HG03060 (cell line): ENCODE measurements around the gene BRINP1.

Experiments used
- ATAC-seq: cut with Tn5 transposase; IDR thresholded peaks from one replicate; pipeline ENCODE4 v1.9.1; 2021; ENCODE audit warnings: low read depth, moderate number of reproducible peaks; ENCODE audit not compliant: unreplicated experiment

Gene BRINP1

DNA sequence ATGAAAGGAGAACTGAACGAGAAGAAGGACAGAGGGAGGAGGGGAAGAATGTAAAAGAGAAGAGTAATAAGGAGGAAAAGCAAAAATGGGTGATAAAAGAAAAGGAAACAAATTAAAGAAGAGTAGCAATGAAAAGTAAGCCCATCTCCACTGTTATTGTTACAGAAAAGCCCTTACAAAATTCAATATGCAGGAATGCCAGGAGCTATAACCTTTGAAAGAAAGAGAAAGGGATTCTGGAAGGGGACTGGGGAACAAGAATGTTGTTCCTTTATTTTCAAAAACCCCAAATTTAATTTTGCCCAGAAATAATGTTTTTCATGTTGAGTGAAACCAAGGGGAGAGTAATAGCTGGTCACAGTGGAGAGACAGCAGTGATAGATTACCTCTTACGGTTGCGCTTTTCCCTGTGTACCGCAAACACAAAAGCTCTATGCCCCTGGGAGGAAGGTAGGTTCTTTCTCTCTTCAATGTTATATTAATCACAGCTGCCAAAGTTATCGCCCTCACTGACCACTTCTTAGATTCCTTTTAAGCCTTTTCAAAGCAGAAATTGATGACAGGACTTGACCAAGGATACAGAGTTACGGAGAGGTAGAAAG lies 86.7 kb downstream of the BRINP1 start:
- no peak for ATAC-seq

DNA sequence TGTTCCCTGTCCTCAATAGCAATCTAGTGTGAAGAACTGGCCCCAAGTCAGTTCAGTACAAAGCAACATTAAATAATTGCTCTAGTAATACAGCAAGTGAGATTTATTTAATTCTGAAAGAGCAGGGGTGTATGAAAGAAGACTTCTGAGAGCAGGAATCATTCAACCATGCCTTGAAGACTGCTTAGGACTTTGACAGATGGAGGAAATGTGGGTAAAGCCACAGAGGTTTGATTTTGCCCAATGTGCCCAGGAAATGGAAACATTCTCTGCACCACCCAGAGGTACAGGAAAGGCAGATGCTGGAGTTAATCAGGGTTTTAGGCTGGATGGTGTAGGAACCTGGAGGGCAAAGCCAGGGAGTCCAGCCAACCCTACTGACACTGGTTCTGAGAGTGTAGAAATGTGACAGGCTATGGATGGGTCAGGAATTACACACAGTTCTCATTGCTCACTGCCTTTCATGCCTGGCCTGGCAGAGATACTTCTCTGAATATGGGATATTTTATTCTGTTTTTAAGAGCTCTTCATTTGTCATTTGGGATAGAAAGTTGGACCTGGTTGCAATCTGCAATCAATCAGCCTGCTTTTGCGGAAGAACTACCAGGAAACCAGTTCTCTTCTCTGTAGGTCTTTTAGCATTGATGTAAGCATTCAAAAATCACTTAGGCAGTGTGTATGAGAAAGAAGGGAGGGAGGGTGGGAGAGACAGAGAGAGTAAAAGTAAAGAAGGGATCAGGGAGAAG lies 88.3 kb downstream of the BRINP1 start:
- no peak for ATAC-seq

- no peak for ATAC-seq
Observed at GRCh38 chr9:119278171-119278570, 91.1 kb downstream of the BRINP1 start.

DNA sequence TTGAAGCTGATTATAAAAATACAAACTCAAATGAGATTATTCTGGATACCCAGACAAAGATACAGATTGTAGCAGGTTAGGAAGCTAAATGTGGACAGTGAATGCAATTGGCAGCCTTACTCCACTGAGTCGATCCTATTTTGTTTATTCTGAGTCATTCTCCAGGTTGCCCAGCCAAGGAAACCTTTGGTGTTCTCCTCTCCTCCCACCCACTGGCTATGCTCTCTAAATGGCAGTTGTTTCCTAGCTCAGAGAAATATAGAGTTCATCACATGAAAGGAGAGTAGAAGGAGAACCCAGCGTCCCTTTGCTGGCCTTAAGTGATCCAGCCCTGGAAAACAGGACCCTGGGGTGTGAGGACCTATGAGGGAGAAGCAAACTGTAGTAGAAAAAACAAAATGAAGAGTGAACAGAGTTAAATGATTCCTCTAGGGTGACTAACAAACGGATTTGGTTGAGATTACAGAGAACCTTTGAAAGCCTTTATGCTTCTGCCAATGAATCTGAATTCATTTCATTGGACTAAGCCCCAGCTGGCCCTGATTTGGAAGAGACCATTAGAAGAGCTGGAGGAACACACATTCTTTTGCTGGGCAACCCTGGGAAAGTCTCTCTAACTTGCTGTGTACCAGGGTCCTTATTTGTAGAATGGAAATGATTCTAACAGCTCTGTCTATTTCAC lies 95.1 kb downstream of the BRINP1 start:
- no peak for ATAC-seq

DNA sequence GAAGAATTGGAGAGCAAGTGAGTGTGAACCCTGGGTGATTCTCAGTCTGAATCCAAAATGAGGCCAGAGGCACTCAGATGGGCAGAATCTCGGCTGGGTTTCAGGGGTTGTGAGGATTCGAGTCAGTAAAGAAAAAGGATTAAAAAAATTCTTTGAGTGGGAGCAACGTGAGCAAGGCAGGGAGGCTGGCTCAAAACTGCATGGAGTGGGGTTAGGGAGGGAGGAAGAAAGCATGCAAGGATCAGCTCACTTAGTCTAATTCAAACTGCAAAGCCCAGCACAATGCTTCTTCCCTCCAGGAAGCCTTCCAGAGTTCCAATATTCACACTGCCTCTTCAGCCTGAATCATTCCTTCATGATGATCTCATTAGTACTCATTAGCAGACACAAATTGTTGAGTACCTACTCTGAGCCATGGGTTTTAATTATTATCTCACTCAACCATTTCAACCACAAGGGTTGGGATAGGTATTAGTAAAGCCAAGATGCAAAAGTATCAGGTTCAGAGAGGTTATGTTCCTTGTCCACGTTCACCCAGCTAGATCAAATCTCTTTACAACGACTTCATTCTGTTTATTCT lies 95.8 kb downstream of the BRINP1 start:
- ATAC-seq, result no peak

DNA sequence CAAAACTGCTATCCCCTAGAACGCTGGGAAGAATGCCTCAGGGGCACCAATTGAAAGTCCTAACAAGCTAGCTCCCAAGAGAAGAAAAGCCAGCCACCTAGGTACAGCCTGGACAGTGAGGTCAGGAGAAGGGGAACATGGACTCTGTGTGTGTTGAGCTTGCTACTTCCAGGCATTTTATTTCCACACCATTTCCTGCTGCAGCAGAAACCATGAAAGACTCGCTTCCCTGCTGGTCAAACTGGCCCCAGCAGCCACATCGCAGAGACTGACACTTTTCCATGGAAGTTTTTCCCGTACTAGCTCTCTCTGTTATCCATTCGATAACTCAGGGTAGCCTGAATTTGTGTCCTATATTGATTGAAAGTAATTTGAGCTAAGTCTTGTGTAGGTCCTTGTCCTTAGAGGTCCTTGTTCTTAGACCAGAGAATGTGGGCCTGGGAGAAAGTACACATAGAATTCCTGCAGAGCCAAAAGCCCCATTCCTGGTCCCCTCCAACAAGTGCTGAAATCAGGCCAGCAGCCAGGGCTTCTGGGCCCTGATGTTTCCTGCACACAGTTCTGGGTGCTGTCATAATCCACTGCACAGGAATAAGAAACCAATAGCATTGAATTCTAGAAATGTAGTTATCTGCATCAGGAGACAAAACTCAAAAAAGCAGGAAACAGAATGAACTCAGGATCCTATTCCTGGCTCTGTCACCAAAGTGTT lies 96.6 kb downstream of the BRINP1 start:
- no peak for ATAC-seq

GRCh38 chr9:119268985-119269384 lies 100.2 kb downstream of the BRINP1 start:
- no peak for ATAC-seq

DNA sequence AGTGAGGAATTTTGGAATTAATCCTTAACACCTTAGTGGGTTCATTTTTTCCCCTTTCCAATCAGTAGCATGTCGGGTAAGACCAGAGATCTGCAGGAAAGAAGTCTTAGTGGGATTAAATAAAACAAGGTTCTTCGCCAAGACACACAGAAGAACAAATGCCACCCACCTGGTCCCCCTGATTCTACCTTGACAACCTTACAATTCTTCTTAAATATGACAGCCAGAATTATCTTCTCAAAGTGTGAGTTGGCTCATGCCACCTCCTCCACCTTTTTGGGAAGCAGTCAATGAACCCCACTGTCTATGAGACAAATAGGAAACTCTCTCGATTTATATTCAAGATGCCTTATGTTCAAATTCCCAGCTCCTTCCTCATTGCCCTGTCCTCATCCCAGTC lies 105.1 kb downstream of the BRINP1 start:
- no peak for ATAC-seq

GRCh38 chr9:119257592-119257991 lies 111.6 kb downstream of the BRINP1 start:
- no peak for ATAC-seq

GRCh38 chr9:119255116-119255515 lies 114.1 kb downstream of the BRINP1 start:
- no peak for ATAC-seq

- no peak for ATAC-seq
Observed at GRCh38 chr9:119252671-119253299, 116.5 kb downstream of the BRINP1 start.

GRCh38 chr9:119251936-119252335 lies 117.3 kb downstream of the BRINP1 start:
- no peak for ATAC-seq

DNA sequence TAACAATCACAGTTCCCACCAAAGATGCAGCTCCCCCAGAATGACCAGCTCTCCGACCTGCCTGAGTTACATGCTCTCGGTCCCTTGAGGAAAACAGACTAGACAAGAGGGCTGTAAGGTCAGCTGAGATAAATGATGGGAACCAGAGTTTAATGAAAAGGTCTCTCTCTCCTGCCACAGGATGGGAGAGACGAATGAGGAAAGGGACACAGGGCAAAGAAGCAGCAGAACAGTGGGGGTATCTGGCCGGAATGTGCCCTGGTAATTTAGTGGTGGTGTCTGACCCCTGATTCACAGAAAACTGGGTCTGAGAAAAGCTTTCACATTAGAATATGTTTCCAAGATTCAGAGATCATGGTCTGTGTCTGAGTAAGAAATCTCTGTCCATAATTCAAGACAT lies 118.5 kb downstream of the BRINP1 start:
- no peak for ATAC-seq

GRCh38 chr9:119240546-119240945 lies 128.7 kb downstream of the BRINP1 start:
- ATAC-seq, result no peak

DNA sequence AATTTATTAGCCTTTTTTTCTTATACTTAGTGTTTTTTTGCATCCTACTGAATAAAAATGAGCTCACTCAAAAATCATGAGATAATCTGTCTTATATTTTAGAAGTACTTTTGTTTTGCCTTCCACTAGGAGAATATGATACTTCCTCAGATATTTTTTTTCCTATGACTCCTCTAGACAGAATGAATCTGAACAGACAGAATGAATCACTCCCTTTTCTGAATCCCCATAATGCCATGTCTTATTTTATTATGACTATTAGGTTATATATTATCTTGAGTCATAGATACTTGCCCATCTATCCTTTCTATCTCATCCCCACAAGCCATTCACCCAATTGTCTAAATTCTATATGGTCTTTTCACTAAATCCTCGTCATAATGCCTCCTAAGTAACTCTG lies 134.6 kb downstream of the BRINP1 start:
- no peak for ATAC-seq

- no peak for ATAC-seq
Observed at GRCh38 chr9:119227422-119227821, 141.8 kb downstream of the BRINP1 start.

DNA sequence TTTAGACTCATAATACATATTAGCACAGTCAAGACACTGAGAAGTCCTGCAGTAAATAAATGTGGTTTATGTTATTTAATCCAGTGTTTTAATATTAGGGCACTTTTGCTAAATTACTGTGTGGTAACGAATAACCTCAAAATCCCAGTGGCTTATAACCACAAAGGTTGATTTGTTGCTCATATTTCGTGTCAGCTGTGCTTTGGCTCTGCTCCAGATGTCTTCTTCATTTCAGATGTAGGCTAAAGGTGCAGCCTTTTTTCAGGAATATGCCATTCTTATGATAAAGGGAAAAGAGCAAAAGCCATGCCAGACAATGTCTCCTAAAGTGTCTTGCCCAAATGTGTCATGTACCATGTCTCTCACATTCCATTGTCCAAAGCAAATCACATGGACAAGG lies 144.8 kb downstream of the BRINP1 start:
- ATAC-seq, result no peak

GRCh38 chr9:119221276-119221675 lies 148.0 kb downstream of the BRINP1 start:
- no peak for ATAC-seq

GRCh38 chr9:119218293-119218692 lies 150.9 kb downstream of the BRINP1 start:
- no peak for ATAC-seq

GRCh38 chr9:119216651-119217331 lies 152.4 kb downstream of the BRINP1 start:
- no peak for ATAC-seq
